ENCODE results near the gene HNRNPC.

The HNRNPC gene

DNA sequence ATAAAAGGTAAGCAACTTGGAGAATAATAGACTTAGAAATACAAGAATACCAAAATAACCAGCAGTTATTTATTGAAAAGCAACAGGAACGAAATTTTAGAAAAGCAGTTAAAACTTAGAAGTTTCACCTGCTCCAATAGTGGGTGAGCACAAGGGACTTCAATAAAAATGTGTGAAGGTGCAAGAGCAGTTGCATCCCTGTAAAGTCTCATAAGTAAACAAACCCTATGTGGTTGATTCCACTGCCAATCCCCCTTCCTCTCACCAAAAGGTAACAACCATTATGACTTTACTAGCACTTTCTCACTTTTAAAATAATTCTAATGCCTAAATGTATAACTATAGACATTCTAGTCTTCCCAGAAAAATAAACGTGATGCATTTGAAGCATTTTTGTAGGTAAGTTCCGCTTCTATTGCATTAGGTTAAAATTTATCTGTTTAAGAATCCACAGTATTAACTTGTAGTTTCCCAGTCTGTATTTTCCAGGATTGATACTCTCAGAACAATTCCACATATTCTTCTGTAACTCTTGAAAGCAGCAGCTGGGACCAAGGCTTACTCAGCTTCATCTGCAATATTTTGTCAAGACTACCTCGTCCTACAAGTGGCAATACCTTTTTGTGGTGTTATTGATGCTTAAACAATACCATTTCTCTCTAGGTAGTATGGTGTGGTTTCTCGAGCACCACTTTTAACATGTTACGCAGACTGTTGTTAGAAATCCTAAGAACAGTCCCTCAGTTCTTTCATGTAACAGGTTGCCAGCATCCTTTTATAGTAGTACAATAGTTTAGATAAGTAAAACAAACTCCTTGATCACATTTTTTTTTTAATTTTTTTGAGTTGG lies 32.1 kb downstream of the HNRNPC start:
- peaks cover 12% of the 10 kb centered on the region for H3K36me3 ChIP-seq (ENCODE audit: control insufficient read depth, insufficient read depth, low read length)
- no peak for DNase-seq (ENCODE audit: extremely low read depth, insufficient read length)
- H3K4me3 ChIP-seq (replicated peaks; ENCODE audit: low read depth, low read length), result no peak overlapping the region
- no peaks in the 10 kb centered on the region for H3K27me3 ChIP-seq (replicated peaks; ENCODE audit: control insufficient read depth, insufficient read depth, low read length)
- TF ChIP-seq CTCF (IDR thresholded peaks at IDR 0.05; ENCODE audit: insufficient read depth, low read length, poor library complexity, severe bottlenecking), result no peak

DNA sequence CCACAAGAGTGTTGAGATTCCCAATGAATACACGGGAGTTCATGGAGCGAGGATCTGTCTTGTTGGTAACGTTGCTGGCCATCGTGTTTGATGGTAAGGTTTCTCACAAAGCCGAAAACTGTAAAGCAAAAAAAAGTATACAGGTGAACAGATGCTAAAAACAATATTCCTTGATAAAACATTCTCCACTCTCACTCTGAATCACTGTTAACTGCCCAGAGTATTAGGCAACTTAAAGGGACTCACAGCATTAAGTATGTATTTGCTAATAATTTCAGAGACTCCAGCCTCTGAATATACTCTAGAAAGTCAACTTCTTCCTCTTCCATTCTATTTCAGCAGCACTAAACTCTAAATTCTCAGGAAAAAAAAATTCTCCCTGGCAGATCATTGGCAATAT lies 35.1 kb downstream of the HNRNPC start:
- no peak overlapping the region for H3K4me3 ChIP-seq (replicated peaks; ENCODE audit: low read depth, low read length)
- no peak for DNase-seq (ENCODE audit: extremely low read depth, insufficient read length)
- TF ChIP-seq CTCF (IDR thresholded peaks at IDR 0.05; ENCODE audit: insufficient read depth, low read length, poor library complexity, severe bottlenecking), result no peak
- peaks cover 18% of the 10 kb centered on the region for H3K36me3 ChIP-seq (ENCODE audit: control insufficient read depth, insufficient read depth, low read length)
- no peaks in the 10 kb centered on the region for H3K27me3 ChIP-seq (replicated peaks; ENCODE audit: control insufficient read depth, insufficient read depth, low read length)

GRCh38 chr14:21233457-21234076 lies 35.7 kb downstream of the HNRNPC start:
- Histone ChIP-seq H3K27me3 (replicated peaks; ENCODE audit: control insufficient read depth, insufficient read depth, low read length) (no peaks in the 10 kb centered on the region), H3K4me3 (replicated peaks; ENCODE audit: low read depth, low read length) (no peak overlapping the region), H3K36me3 (ENCODE audit: control insufficient read depth, insufficient read depth, low read length) (peaks cover 16% of the 10 kb centered on the region)
- no peak for DNase-seq (ENCODE audit: extremely low read depth, insufficient read length)
- peak; percentile 44 for TF ChIP-seq CTCF (IDR thresholded peaks at IDR 0.05; ENCODE audit: insufficient read depth, low read length, poor library complexity, severe bottlenecking)

DNA sequence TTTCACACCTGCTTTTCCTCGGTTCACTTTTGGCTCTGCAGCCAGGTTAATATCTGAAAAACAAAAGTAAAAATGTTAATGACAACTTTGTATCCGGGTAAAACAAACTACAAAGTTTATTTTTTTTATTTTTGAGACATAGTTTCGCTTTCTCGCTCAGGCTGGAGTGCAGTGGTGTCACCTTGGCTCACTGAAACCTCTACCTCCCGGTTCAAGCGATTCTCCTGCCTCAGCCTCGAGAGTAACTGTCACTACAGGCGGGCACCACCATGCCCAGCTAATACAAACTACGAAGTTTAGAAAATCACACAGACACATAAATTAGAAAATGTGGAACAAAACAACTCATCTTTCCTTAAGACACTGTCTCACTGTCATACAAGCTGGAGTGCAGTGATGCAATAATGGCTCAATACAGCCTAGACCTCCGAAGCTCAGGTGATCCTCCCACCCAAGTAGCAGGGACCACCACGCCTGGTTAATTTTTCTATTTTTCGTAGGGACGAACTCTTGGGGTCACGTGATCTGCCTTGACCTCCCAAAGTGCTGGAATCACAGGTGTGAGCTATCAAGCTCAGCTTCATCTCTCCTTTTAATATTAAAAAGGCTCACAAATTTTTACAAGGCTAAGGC lies 38.1 kb downstream of the HNRNPC start:
- DNase-seq (ENCODE audit: extremely low read depth, insufficient read length), result no peak
- no peak for TF ChIP-seq CTCF (IDR thresholded peaks at IDR 0.05; ENCODE audit: insufficient read depth, low read length, poor library complexity, severe bottlenecking)
- H3K36me3 ChIP-seq (ENCODE audit: control insufficient read depth, insufficient read depth, low read length), result peaks cover 22% of the 10 kb centered on the region
- no peak overlapping the region for H3K4me3 ChIP-seq (replicated peaks; ENCODE audit: low read depth, low read length)
- H3K27me3 ChIP-seq (replicated peaks; ENCODE audit: control insufficient read depth, insufficient read depth, low read length), result no peaks in the 10 kb centered on the region

DNA sequence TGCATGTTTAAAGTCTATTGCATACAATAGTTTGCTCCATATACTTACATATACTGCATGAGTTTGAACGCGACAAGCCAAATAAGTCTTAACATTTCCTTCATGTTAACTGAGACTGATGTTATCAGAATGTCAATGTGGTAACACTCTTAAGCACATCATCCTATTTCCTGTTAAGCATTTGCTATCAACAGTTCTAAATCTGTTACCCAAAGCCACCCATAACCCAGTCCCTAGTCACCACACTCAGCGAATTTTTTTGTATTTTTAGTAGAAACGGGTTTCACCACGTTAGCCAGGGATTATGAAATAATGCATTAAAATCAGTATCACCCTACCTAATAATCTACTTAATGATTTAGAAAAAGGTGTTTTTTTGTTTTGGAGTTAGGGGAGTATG lies 39.4 kb downstream of the HNRNPC start:
- no peak for DNase-seq (ENCODE audit: extremely low read depth, insufficient read length)
- no peak for TF ChIP-seq CTCF (IDR thresholded peaks at IDR 0.05; ENCODE audit: insufficient read depth, low read length, poor library complexity, severe bottlenecking)
- no peaks in the 10 kb centered on the region for H3K27me3 ChIP-seq (replicated peaks; ENCODE audit: control insufficient read depth, insufficient read depth, low read length)
- no peak overlapping the region for H3K4me3 ChIP-seq (replicated peaks; ENCODE audit: low read depth, low read length)
- H3K36me3 ChIP-seq (ENCODE audit: control insufficient read depth, insufficient read depth, low read length), result peaks cover 24% of the 10 kb centered on the region
